Measurements from ENCODE around the gene DROSHA. TPM values are rescaled to one million over a fixed set of nuclear protein-coding genes. Genes with fewer than 3 reads are reported as not detected.

Gene DROSHA
- total RNA-seq, 1 experiment from 2014 or later, result 73.5 TPM

GRCh38 chr5:31442058-31442745, 89.7 kb downstream of the DROSHA start (continued):
- no peak for TF ChIP-seq FOSL1 (IDR thresholded peaks at IDR 0.05; ENCODE audit: low read depth)

GRCh38 chr5:31436851-31437250, 95.0 kb downstream of the DROSHA start:
- DNase-seq (ENCODE audit: low read depth, low spot score) (no peak), ATAC-seq (no peak)
- H3K4me1 ChIP-seq (ENCODE audit: control insufficient read depth in 1 of 2, insufficient read depth in 2 of 2, low read length in 2 of 2), result no peaks in the 10 kb centered on the region
- H4K20me1 ChIP-seq (ENCODE audit: insufficient read depth), result no peaks in the 10 kb centered on the region
- RAD21 ChIA-PET (ENCODE audit: low non-redundant PET in 1 of 2, low total read pairs in 2 of 2, uncharacterized antibody in 2 of 2, unreplicated experiment in 2 of 2), result interaction anchor here in 1 of 2 experiments (0.6 kb wide), 1 partner anchor 396 kb away, joined by 3 read pairs; no protein-coding TSS in a partner anchor
- no peak overlapping the region for H2AFZ ChIP-seq (ENCODE audit: low read depth, low read length, poor library complexity, severe bottlenecking)
- POLR2A ChIA-PET, result no interaction called here
- H3K36me3 ChIP-seq (ENCODE audit: control insufficient read depth in 1 of 2, insufficient read depth in 2 of 2, low read length in 2 of 2), result peaks cover 4 to 11% of the 10 kb centered on the region in 2 experiments; a peak in 2 of 4 replicates
- no peaks in the 10 kb centered on the region for H3K27me3 ChIP-seq (ENCODE audit: insufficient read depth, low read length)
- H3K9ac ChIP-seq (ENCODE audit: low read length), result no peak overlapping the region
- H3K27ac ChIP-seq (ENCODE audit: low read depth, low read length), result no peak overlapping the region
- no peak overlapping the region for H3K4me2 ChIP-seq (ENCODE audit: low read length)
- no TSS peak for BruUV-seq (replicated peaks)
- intact Hi-C loops (cut with micrococcal nuclease), result no loop called here
- TF ChIP-seq JUND (IDR thresholded peaks at IDR 0.05), result no peak
- no peak for TF ChIP-seq CEBPB (IDR thresholded peaks at IDR 0.05; ENCODE audit: low read depth)
- no peak for TF ChIP-seq YY1 (IDR thresholded peaks at IDR 0.05; ENCODE audit: extremely low read depth, insufficient replicate concordance, low read depth, low read length)
- TF ChIP-seq CTCF (IDR thresholded peaks at IDR 0.05 in 2 of 3, conservative IDR thresholded peaks at IDR 0.05 in 1 of 3; ENCODE audit: borderline replicate concordance in 1 of 3, insufficient read depth in 1 of 3, low read depth in 2 of 3, low read length in 2 of 3), result no peak
- no peak for TF ChIP-seq REST (IDR thresholded peaks at IDR 0.05; ENCODE audit: low read depth)
- no peak for TF ChIP-seq SRF (IDR thresholded peaks at IDR 0.05; ENCODE audit: low read depth)
- no peak for TF ChIP-seq POLR2A (IDR thresholded peaks at IDR 0.05; ENCODE audit: borderline replicate concordance, extremely low read depth, insufficient read depth, insufficient read length)
- no peak for TF ChIP-seq SP1 (IDR thresholded peaks at IDR 0.05; ENCODE audit: low read depth)
- no peak for TF ChIP-seq EZH2phosphoT487 (IDR thresholded peaks at IDR 0.05; ENCODE audit: borderline replicate concordance)
- no peak for TF ChIP-seq CBX3 (IDR thresholded peaks at IDR 0.05; ENCODE audit: low read depth)
- TF ChIP-seq ZNF274 (IDR thresholded peaks at IDR 0.05; ENCODE audit: low read depth, low read length), result no peak
- no peak for TF ChIP-seq EZH2 (IDR thresholded peaks at IDR 0.05)
- no peak for TF ChIP-seq ZFX (IDR thresholded peaks at IDR 0.05)
- TF ChIP-seq FOSL1 (IDR thresholded peaks at IDR 0.05; ENCODE audit: low read depth), result no peak
- TF ChIP-seq MAX (IDR thresholded peaks at IDR 0.05), result no peak
- H3K9me2 ChIP-seq (ENCODE audit: insufficient read depth), result no peaks in the 10 kb centered on the region
- H3K4me3 ChIP-seq (replicated peaks in 1 of 2; ENCODE audit: low read depth in 1 of 2, low read length in 2 of 2), result no peak overlapping the region
- no peaks in the 10 kb centered on the region for H3K79me2 ChIP-seq (ENCODE audit: insufficient read depth, low read length)
- CTCF ChIA-PET, result no interaction called here
- no peaks in the 10 kb centered on the region for H3K9me3 ChIP-seq (ENCODE audit: control insufficient read depth in 1 of 2, insufficient read depth in 1 of 2, low read depth in 1 of 2, low read length in 2 of 2)
